Putamen (tissue), 1 donor: ENCODE measurements around the gene KLRD1.
"Not testable (repeated sequence)": the region's sequence is repeated elsewhere in the genome, so short reads cannot be mapped to it uniquely, and the experiment has no call there.

Experiments used
- DNase-seq: peaks from one replicate; pipeline ENCODE4 v3.0.0-alpha.2; 2016; ENCODE audit warnings: low spot score

The KLRD1 gene

GRCh38 chr12:10339053-10339840 is 31.6 kb downstream of the KLRD1 start:
- DNase-seq: no peak

- DNase-seq: not testable (repeated sequence)
Measured at GRCh38 chr12:10340946-10341345, 33.3 kb downstream of the KLRD1 start.

GRCh38 chr12:10341892-10342509 is 34.3 kb downstream of the KLRD1 start:
- DNase-seq: no peak

- not testable (repeated sequence) for DNase-seq
Measured at GRCh38 chr12:10351457-10351856, 43.8 kb downstream of the KLRD1 start.

DNA sequence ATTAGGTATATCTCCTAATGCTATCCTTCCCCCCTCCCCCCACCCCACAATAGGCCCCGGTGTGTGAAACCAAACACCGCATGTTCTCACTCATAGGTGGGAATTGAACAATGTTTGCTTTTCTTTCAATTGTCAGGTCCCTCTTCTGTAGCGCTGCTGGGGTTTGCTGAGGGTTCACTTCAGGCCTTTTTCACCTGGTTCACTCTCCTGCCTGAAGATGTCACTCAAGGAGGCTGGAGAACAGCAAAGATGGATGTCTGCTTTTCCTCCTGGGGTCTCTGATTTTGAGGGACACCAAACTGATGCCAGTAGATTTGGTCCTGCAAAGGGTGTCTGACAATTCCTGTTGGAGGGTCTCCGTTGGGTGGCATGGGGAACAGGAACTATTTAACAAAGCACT is 46.4 kb downstream of the KLRD1 start:
- no peak for DNase-seq

DNA sequence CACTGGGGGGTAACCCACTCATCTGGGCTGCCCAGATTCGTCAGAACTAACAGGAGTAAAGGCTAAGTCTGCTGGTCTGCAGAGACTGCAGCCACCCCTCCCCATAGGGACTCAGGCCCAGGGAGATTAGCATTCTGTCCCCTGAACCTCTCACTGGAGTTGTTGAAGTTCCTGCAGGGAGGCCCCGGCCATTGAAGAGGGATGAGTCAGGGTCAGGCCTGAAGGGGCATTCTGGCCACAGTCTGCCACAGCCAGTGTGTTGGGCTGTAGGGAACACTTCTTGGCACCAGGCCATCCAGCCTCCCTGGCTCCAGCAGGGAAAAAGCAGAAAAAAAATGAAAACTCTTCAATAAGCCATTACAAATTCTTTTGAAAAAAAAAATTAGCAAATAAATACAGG is 46.8 kb downstream of the KLRD1 start:
- DNase-seq: no peak

GRCh38 chr12:10358131-10358530 is 50.5 kb downstream of the KLRD1 start:
- DNase-seq: no peak

- no peak for DNase-seq
Measured at GRCh38 chr12:10358969-10359368, 51.3 kb downstream of the KLRD1 start.

DNA sequence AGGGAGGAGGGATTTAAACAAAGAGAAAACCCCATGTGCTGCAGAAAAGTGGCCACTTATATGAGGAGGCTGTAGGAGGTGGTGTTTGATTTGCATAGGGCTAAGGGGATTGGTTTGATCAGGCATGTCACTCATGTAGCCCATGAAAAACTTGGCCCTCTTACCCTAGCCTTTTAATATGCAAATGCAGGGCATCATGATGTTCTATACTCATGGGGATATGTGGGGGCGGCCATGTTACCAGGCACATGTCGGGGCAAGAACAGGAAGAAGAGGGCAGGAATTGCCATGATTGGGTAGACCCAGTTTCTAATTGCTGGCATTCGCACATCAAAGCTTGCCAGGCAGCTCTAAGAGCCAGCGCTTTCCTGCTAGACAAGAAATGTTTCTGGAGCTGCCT is 53.4 kb downstream of the KLRD1 start:
- DNase-seq: peak; percentile 67

DNA sequence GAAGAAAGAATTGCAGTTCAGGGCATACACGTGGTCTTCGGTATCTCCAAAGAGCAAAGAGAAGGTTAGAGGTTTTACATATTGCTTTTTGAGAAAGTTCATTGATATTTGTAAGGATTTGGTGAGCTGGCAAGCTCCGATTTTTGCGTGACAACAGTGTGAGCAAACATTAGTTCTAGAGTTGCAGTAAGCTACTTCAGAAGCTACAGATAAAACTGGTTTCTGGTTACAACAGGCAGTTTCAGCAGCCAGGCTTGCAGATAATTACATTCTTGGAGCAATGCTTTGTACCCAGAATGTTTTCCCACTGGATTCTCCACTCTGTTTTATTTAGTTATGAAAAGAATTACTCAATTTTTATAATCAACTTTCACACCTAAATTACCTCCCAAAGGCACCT is 54.0 kb downstream of the KLRD1 start:
- no peak for DNase-seq

GRCh38 chr12:10362325-10362724 is 54.7 kb downstream of the KLRD1 start:
- no peak for DNase-seq

GRCh38 chr12:10362828-10363657 is 55.4 kb downstream of the KLRD1 start:
- no peak for DNase-seq

GRCh38 chr12:10363658-10363913 is 55.9 kb downstream of the KLRD1 start:
- DNase-seq: no peak

DNA sequence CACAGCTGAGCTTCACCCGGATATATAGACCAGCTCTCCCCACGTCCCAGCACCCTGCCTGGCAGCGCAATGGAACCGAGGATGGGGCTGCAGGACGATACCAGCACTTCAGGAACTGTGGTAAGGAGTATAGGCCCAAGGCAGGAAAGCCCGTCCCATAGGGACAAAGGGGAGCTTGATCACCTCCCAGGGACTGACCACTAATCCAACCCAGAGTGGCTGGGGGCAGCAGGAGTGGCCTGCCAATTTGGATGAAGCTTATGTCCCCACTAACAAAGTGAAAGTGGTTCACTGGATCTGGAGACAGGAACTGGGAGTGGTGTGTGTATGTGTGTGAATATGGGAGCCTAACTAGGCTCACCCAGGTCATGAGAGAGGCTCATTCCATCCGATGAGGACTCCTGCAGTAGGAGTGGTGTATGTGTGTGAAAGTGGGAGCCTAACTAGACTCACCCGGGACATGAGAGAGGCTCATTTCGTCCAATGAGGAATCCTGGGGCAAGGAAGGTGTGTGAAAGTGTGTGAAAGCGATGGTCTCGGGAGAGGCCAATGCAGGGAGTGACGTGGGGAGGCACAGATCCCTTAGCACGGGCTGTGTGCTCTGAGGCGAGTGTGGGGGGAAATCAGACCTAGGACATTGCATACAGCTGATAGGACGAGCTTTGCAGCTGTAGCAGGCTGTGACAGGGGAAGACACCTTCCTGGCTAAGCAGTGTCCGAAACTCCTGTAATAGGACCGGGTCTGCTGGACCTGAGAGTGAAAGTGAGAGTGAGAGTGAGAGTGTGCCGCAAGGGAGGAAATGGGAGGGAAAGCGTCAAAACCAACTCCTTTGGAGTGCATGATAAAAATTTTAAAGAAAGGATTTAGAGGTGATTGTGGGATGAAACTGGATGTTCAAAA is 56.5 kb downstream of the KLRD1 start:
- DNase-seq: peak; percentile 74

DNA sequence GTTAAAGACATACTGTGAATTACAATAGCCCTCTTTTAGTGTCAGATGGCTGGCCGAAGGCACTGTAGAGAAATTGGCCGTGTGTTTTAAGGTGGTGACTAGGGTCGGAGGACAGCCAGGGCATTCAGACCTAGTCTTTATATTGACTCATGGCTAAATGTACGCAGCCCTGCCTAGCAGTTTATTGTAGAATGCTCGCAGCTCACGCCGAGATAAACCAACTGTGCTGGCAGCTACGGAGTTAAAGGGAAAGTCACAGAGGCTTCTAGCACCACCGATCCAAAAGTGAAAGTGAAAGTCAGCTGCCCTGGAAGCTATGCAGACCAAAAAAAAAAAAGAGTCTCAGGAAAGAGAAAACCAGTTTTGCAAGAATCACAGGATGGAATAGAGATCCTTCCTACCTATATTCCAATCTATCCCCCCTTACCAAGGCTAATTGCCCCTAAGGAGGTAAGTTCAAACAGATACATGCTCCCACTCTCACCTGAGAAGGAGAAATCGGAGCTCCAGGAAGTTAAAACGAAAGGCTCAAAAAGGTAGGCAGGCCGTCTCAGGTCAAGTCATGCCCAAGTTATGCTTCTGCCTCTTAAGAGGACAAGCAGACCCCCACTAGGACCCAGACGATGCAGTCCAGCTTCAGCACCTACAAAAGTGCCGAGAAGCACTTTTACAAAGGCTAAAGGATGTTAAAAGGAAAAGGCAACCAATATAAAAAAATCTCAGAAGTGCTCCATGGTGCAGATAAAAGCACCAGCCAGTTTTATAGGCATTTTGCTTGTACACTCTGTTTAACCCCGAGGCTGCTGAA is 57.3 kb downstream of the KLRD1 start:
- peak; percentile 83 for DNase-seq

GRCh38 chr12:10365696-10366405 is 58.2 kb downstream of the KLRD1 start:
- DNase-seq: peak; percentile 46

DNA sequence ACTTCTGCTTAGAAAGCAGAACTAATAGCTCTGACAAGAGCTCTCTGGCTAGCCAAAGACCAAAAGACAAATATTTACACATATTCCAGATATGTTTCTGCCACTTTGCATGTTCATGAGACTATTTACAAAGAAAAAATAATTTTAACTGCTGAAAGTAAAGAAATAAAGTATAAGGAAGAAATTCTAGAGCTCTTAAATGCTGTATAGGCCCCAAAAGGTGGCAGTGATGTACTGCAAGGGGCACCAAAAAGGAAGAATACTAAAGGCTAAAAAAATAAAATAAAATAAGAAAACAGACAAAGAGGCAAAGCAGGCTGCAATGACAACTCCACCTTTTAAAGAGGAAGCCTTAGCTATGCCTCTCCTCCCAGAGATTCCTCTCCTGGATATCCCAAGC is 59.2 kb downstream of the KLRD1 start:
- DNase-seq: peak; percentile 61

DNA sequence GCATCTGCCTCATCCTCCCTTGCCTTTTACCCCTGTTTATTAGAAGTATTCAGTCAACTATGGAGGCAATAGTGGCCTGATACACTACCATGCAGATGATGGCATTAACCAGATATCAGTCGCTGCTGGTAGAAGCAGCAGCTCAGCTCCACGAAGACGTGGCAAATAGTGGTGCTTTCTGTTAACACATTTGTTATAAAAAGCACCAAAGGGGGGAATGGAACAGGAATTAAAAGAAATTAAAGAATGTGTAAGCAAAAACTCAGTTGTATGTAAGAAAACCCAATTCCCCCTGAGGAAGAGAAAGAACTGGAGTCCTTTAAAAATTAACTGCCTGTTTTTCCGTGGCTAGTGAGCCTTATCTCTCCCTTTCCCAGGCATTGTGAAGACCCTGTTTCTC is 60.0 kb downstream of the KLRD1 start:
- DNase-seq: not testable (repeated sequence)

- peak; percentile 25 for DNase-seq
Measured at GRCh38 chr12:10368206-10369171, 60.8 kb downstream of the KLRD1 start.
